Rectal smooth muscle tissue (tissue), 1 donor: ENCODE results near the gene BNIP5.
"Not testable (repeated sequence)": the region's sequence is repeated elsewhere in the genome, so short reads cannot be mapped to it uniquely, and the experiment has no call there.

Experiments used
- H3K27ac ChIP-seq: one replicate; pipeline ENCODE4 v1.7.0; 2013; ENCODE audit warnings: low read depth, low read length, inconsistent platforms
- H3K27me3 ChIP-seq: one replicate; pipeline ENCODE4 v1.7.0; 2013; ENCODE audit warnings: low read length; ENCODE audit not compliant: control insufficient read depth, insufficient read depth
- H3K36me3 ChIP-seq: one replicate; pipeline ENCODE4 v1.7.0; 2013; ENCODE audit warnings: low read length; ENCODE audit not compliant: control insufficient read depth, insufficient read depth
- H3K4me1 ChIP-seq: one replicate; pipeline ENCODE4 v1.7.0; 2013; ENCODE audit warnings: low read length; ENCODE audit not compliant: control insufficient read depth, insufficient read depth
- H3K4me3 ChIP-seq: one replicate; pipeline ENCODE4 v1.7.0; 2013; ENCODE audit warnings: low read length
- H3K9ac ChIP-seq: one replicate; pipeline ENCODE4 v1.7.0; 2013; ENCODE audit warnings: low read length

Gene BNIP5

DNA sequence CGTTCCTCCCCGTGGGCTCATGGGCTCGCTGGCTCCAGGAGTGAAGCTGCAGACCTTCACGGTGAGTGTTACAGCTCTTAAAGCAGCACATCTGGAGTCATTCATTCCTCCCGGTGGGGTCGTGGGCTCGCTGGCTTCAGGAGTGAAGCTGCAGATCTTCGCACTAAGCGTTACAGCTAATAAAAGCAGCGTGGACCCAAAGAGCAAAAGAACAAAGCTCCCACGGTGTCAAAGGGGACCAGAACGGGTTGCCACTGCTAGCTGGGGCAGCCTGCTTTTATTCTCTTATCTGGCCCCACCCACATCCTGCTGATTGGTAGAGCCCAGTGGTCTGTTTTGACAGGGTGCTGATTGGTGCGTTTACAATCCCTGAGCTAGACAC, 26.7 kb upstream of the BNIP5 start:
- not testable (repeated sequence) for H3K36me3 ChIP-seq, H3K27ac ChIP-seq

DNA sequence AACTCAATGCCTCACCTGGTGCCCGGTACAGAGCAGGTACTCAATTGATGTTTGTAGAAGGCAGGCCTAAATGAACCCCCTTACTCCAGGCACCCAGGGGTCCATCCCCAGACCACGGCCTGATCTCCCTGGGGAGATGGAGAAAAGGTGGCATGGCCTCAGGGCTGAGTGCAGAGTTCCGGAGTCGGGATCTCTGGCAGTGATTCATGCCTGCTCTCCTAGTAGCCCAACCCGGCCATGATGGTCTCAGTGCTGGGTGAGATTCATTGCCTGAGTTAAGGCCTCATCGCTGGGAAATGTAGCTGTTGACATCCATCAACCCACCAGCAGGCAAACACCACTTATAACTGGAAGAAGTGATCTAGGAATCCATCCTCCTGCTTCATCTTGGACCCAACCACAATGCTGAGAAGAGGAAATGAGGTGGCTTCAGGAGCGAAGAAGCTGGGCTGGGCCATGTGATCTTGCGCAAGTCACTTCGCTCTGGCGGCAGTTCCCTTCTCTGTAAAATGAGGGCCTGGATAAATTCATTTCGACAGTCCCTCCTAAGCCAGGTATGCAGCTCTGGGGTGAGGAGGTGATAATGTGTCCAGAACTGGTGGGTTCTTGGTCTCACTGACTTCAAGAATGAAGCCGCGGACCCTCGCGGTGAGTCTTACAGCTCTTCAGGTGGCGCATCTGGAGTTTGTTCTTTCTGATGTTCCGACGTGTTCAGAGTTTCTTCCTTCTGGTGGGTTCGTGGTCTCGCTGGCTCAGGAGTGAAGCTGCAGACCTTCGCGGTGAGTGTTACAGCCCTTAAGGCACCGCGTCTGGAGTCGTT, 26.1 kb upstream of the BNIP5 start:
- H3K4me3 ChIP-seq = no peak overlapping the region
- no peaks in the 10 kb centered on the region for H3K36me3 ChIP-seq
- no peak overlapping the region for H3K27ac ChIP-seq
- no peaks in the 10 kb centered on the region for H3K27me3 ChIP-seq
- H3K9ac ChIP-seq = no peak overlapping the region
- H3K4me1 ChIP-seq = no peaks in the 10 kb centered on the region

More for the DNA sequence above, 26.7 kb upstream of the BNIP5 start:
- not testable (repeated sequence) for H3K27me3 ChIP-seq, H3K9ac ChIP-seq, H3K4me1 ChIP-seq, H3K4me3 ChIP-seq

DNA sequence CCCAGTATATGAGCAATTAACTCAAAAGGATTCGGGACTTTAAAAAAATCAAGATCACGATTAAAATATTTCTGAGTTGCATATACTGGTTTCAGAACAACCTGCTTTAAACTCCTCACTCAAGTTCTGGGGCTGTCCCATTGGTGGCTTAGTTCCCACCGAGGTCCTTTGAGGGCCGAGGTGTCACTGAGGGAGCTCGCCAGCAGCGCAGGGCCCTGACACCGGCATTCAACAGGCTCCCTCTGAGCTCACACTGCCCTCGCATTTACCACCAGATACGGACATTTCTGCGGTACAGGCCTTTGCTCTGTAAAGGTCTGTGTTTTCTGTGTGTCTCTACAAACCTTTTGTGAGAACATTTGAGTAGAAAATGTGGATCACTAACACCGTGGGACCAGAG, 24.4 kb upstream of the BNIP5 start:
- Histone ChIP-seq H3K9ac (no peak overlapping the region), H3K27me3 (no peaks in the 10 kb centered on the region), H3K4me3 (no peak overlapping the region), H3K4me1 (no peaks in the 10 kb centered on the region), H3K27ac (no peak overlapping the region), H3K36me3 (no peaks in the 10 kb centered on the region)

DNA sequence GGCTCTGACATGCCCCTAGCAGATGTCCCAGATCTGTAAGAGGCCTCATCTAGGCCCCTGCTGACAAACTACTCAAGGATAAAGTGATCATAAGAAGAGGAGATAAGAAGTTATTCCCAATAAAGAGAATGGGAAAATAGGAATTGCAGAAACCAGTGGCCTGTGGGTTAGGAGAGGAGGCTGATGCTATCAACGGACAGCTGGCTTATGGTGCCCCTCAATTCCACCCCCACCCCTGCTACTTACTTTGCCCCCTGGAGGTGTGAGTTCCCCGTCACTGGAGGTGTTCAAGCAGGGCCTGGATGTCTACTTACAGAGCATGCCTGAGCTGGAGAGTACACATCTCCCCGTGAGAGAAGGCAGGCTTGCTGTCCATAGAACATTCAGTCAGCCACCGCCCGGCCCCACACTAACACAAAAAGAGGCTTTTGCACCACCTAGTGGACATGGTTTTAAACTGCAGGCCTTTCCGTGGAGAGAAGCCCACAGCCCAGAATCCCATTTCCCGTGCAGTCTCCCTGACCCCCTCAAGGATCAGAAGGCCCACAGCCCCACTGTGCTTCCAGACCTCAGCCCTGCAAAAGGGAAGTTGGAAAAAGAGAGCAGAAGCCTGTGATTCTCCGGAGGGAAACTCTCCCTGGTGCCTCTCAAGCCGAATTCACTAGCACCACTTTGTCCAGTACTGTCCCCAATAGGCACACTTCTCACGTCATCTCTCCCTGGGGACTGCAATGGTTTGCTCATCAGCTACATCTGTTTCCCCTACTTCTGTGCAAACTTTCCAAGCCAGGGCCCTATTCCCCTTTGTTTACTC, 23.8 kb upstream of the BNIP5 start:
- H3K4me3 ChIP-seq = no peak overlapping the region
- no peak overlapping the region for H3K27ac ChIP-seq
- H3K27me3 ChIP-seq = no peaks in the 10 kb centered on the region
- H3K4me1 ChIP-seq = no peaks in the 10 kb centered on the region
- H3K36me3 ChIP-seq = no peaks in the 10 kb centered on the region
- H3K9ac ChIP-seq = no peak overlapping the region

DNA sequence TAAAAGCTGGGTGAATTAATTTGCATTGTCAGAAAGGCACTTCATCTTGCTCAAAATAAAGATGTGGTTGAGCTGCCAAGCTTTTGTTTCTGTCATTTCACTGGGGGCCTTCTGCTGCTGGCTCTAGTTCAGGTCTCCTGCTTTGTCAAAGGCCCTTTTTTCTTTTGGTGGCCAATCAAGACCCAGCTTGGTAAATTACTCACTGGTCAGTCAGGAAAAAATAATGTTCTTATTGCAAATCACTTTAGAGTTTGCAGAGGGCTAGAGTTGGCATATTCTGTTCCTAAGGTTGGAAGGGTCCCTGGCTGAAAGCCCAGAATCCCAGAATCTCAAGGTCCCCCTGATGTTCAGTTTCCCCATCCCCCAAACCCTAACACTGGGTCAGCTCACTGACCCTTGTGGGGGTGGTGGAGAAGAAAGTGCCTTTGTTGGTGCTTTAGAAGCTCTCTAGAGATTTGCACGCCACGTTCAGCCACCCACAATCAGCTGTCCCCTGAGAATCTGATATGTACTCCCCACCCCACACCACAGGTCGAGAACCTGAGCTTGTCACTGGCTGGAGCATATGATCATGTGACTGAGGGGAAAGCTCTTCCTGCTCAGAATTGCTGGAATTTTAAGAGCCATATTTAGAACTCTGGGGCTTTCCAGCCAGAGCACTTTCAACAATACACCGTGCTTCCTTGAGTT, 21.7 kb upstream of the BNIP5 start:
- Histone ChIP-seq H3K4me3 (no peak overlapping the region), H3K27me3 (no peaks in the 10 kb centered on the region), H3K36me3 (no peaks in the 10 kb centered on the region), H3K4me1 (no peaks in the 10 kb centered on the region), H3K9ac (no peak overlapping the region), H3K27ac (no peak overlapping the region)

DNA sequence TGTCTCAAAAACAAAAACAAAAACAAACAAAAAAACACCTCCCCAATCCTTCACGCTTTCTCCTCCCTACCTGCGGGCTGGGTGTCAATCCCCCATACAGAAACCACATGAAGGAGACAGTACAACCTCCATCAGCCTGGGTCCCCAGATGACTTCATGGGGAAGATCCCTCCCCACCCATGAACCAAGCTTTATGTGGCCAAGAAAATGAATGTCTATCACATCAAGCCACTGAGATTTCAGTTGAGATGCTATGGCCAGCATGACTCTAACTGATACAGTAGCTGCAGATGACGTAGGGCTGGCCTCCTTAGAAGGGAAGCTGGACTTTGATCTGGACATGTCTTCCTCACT, 21.2 kb upstream of the BNIP5 start:
- no peaks in the 10 kb centered on the region for H3K36me3 ChIP-seq

DNA sequence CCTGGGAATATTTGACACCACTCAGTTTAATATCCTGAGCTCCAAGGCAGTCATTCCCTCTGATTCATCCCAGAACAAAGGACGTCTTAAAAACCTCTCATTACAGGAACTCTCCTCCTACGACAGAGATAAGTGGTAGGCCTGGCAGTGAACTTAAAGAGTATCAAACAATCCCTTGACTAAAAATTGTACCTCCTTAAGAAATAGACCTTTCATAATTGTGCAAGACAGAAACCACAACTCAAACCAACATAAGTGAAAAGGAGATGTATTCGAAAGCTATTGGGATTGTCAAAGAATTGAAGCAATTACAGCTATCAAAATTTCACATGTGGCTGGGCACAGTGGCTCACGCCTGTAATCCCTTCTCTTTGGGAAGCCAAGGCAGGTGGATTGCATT, 19.1 kb upstream of the BNIP5 start:
- Histone ChIP-seq H3K4me3 (no peak overlapping the region), H3K9ac (no peak overlapping the region), H3K4me1 (no peaks in the 10 kb centered on the region), H3K36me3 (no peaks in the 10 kb centered on the region), H3K27me3 (no peaks in the 10 kb centered on the region), H3K27ac (no peak overlapping the region)

More for the DNA sequence above, 21.2 kb upstream of the BNIP5 start:
- H3K27ac ChIP-seq = no peak overlapping the region
- H3K27me3 ChIP-seq = no peaks in the 10 kb centered on the region
- no peak overlapping the region for H3K9ac ChIP-seq
- no peaks in the 10 kb centered on the region for H3K4me1 ChIP-seq
- H3K4me3 ChIP-seq = no peak overlapping the region

DNA sequence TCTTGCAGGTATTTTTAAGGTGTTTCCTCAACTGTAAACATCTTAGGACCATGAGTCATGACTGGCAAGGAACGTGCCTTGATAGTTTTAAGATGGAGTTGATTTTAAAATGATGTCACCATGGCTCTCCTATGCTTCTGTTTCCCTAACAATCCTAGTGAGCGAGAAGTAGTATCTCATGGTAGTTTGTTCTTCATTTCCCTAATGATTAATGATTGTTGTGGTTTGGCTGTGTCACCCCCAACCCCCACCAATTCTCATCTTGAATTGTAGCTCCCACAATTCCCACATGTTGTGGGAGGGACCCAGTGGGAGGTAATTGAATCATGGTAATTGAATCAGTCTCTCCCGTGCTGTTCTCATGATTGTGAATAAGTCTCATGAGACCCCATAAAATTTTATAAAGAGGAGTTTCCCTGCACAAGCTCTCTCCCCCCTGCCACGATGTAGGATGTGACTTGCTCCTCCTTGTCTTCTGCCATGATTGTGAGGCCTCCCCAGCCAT, 16.8 kb upstream of the BNIP5 start:
- Histone ChIP-seq H3K27me3 (no peaks in the 10 kb centered on the region), H3K4me1 (no peaks in the 10 kb centered on the region), H3K27ac (no peak overlapping the region), H3K36me3 (no peaks in the 10 kb centered on the region), H3K9ac (no peak overlapping the region), H3K4me3 (no peak overlapping the region)

DNA sequence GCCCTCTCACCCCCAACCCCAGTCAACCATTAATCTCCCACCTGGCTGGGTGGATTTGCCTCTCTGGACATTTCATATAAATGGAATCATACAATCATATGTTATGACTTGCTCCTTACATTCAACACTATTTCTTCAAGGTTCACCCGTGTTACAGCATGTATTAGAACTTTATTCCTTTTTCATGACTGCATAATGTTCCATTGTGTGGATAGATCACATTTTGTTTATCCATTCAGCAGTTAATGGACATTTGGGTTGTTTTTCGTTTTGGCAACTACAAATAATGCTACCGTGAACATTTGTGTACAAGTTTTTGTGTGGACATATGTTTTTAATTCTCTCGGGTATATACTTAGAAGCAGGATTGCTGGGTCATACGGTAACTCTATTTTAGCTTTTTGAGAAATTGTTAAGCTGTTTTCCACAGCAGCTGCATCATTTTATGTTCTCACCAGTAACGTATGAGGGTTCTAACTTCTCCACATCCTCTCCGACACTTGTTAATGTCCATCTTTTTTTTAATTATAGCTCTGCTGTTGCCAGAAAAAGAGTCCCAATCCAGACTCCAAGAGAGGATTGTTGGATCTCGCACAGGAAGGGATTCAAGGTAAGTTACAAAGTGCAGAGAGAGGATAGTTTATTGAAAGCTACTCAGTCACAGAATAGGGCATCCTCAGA, 15.9 kb upstream of the BNIP5 start:
- H3K9ac ChIP-seq = no peak overlapping the region
- no peaks in the 10 kb centered on the region for H3K36me3 ChIP-seq
- H3K27me3 ChIP-seq = no peaks in the 10 kb centered on the region
- no peaks in the 10 kb centered on the region for H3K4me1 ChIP-seq
- H3K4me3 ChIP-seq = no peak overlapping the region
- H3K27ac ChIP-seq = no peak overlapping the region

DNA sequence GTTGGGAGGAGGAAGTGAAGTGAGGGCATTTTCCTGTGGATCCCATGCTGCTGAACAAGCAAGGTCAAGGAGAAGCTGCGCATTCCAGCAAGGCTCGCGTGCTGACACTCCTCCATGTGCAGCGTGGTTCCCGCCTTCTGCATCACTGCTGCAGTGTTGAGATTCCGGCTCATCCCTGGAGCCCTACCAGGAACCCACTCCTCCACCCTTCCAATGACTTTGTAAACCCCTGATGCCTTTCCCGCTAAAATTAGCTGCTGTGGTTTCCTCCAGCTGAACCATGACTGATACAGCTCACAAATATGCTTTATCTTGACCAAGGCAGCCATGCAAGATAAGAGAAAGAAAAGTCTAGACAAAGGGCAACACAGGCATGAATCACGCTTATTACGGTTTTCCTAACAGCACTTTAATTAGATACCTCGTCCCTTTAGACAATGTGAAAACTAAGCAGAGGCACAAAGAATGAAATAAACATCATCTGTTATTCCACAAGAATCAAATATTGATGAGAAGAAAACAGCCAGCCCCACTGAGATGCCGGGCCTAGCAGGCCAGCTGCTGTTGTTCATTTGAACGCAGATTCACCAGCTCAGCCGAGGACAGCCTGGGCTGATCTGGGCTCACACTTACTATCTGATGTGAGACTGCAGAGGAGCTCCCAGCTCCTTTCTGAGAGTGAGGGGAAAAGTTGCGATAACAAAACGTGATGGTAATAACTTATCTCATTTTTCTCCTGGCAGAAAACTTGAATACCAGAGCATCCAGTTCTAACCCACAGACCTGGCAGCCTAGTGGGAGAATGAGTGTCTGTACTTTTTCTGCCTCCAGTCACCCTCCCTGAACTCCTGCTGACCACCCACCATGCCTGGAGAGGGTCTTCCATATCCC, 14.2 kb upstream of the BNIP5 start:
- H3K9ac ChIP-seq = no peak overlapping the region
- no peaks in the 10 kb centered on the region for H3K36me3 ChIP-seq
- no peak overlapping the region for H3K4me3 ChIP-seq
- no peaks in the 10 kb centered on the region for H3K4me1 ChIP-seq
- no peaks in the 10 kb centered on the region for H3K27me3 ChIP-seq
- no peak overlapping the region for H3K27ac ChIP-seq

DNA sequence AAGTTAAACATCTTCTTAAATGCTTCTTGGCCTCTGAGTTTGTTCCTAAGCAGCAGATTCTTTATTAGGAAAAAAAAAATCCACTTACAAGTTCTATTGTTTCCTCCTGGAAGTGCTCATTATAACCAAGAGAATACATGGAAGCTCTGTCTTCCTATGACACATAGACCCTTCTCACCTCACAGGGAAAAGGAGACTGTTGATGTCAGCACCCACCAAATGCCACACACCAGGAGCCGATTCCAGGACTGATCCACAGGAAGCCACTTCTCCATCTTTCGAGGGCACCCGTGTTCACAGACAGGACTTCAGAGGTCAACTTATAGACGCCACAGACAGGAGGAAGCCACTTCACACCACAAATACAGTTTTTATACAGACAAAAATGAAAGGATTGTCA, 13.4 kb upstream of the BNIP5 start:
- no peak overlapping the region for H3K27ac ChIP-seq
- H3K4me3 ChIP-seq = no peak overlapping the region
- H3K36me3 ChIP-seq = no peaks in the 10 kb centered on the region
- no peaks in the 10 kb centered on the region for H3K27me3 ChIP-seq
- no peaks in the 10 kb centered on the region for H3K4me1 ChIP-seq
- no peak overlapping the region for H3K9ac ChIP-seq
